ENCODE results near the gene ZNF541.

The ZNF541 gene

GRCh38 chr19:47608969-47609905 is 36.3 kb upstream of the ZNF541 start, which contains the start of gene BICRA:
TSS of gene BICRA (plus strand) at chr19:47609134. CDS start at chr19:47673575, 64,441 bp downstream.
- Histone ChIP-seq H3K9me3 (replicated peaks in 1 of 2; ENCODE audit: control insufficient read depth in 2 of 2, insufficient read depth in 1 of 2, low read depth in 1 of 2, low read length in 2 of 2) (no peaks in the 10 kb centered on the region), H3K18ac (ENCODE audit: low read length) (peak within 1 kb of the TSS; percentile 98), H3K4me3 (ENCODE audit: low read length in 2 of 2) (peak within 1 kb of the TSS; percentile 93 to 100), H3K4me1 (ENCODE audit: control insufficient read depth in 2 of 2, insufficient read depth in 1 of 2, low read depth in 1 of 2, low read length in 2 of 2) (peaks cover 15 to 22% of the 10 kb centered on the region in 2 donors), H2AFZ (ENCODE audit: low read length) (peak within 1 kb of the TSS; percentile 98), H4K91ac (ENCODE audit: low read depth, low read length, poor library complexity) (no peak within 1 kb of the TSS), H3K9ac (ENCODE audit: low read depth, low read length, poor library complexity) (peak within 1 kb of the TSS; percentile 99), H3K14ac (ENCODE audit: low read length) (peak within 1 kb of the TSS; percentile 82), H2AK5ac (ENCODE audit: low read depth, low read length) (peak within 1 kb of the TSS; percentile 88), H3K36me3 (replicated peaks in 1 of 2; ENCODE audit: control insufficient read depth in 2 of 2, insufficient read depth in 2 of 2, low read length in 2 of 2) (peaks cover 2 to 11% of the 10 kb centered on the region in 2 donors), H3K4me2 (ENCODE audit: insufficient read depth, low read length, poor library complexity, severe bottlenecking) (peak within 1 kb of the TSS; percentile 82), H3K4ac (ENCODE audit: low read length) (peak within 1 kb of the TSS; percentile 66), H2BK120ac (ENCODE audit: low read depth, low read length) (no peak within 1 kb of the TSS), H3K23ac (ENCODE audit: low read depth, low read length, poor library complexity) (peak within 1 kb of the TSS; percentile 99), H2BK12ac (ENCODE audit: low read length) (peak within 1 kb of the TSS; percentile 22), H3K27me3 (ENCODE audit: control insufficient read depth in 3 of 3, insufficient read depth in 3 of 3, low read depth in 1 of 3, low read length in 3 of 3) (no peaks in the 10 kb centered on the region), H2BK5ac (ENCODE audit: low read length) (peak within 1 kb of the TSS; percentile 85), H4K8ac (ENCODE audit: low read depth, low read length) (peak within 1 kb of the TSS; percentile 92), H3K27ac (replicated peaks; ENCODE audit: low read length) (peak within 1 kb of the TSS; percentile 93), H2BK15ac (ENCODE audit: low read length) (peak within 1 kb of the TSS; percentile 81), H3K79me1 (ENCODE audit: low read depth, low read length) (peaks cover 10% of the 10 kb centered on the region)
- no CpG with 5 or more reads among the region's 94 CpGs for WGBS, 2 donors (ENCODE audit: extremely low coverage in 2 of 2, insufficient read length in 2 of 2, insufficient replicate concordance in 1 of 2)
- peak; percentile 72 for DNase-seq (ENCODE audit: low spot score)

DNA sequence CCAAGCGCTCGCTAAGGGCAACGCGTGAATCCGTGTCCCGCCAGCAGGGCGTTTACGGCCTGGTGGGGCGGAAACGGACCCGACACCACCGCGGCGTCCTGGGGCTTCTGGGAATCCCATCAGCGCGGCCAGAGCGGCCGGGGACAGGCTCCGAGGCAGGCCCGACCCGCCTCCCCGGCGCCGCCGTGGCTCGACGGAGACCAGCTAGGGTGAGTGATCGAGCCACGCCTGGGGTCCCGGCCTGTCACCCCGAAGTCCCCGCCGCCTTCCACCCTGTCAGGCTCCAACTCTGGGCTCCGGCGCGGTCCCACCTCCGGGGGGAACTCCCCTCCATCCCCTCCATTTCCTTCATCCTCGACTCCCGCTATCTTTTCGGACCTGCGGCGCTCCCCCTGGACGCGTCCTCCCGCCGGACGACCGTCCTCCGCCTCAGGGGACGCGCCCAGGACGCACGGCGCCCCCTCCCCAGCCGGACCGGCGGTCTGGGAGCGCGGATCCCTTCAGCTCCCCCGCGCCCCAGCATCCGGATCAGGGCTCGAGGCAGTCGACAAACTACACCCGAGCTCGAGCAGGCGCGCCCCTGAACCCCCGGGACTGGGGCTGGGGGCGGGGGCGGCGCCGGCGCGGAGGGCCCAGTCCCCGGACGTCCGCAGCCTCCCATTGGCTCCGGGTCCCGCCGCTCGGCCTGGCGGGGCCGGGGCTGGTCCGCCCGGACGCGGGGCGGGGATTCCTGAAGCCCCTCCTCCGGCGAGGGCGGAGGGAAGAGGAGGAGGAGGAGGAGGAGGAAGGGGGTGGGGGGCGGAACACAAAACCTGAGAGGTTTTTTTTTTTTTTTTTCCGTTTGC is 35.3 kb upstream of the ZNF541 start:
- Histone ChIP-seq H2BK12ac (ENCODE audit: low read length) (peak overlapping the region; percentile 22), H2BK120ac (ENCODE audit: low read depth, low read length) (no peak overlapping the region), H3K4me1 (ENCODE audit: control insufficient read depth in 2 of 2, insufficient read depth in 1 of 2, low read depth in 1 of 2, low read length in 2 of 2) (peaks cover 8 to 18% of the 10 kb centered on the region in 2 donors), H3K23ac (ENCODE audit: low read depth, low read length, poor library complexity) (peak overlapping the region; percentile 99), H3K4me3 (ENCODE audit: low read length in 2 of 2) (peak overlapping the region; percentile 93 to 100), H2AK5ac (ENCODE audit: low read depth, low read length) (peak overlapping the region; percentile 84), H3K27ac (replicated peaks; ENCODE audit: low read length) (peak overlapping the region; percentile 93), H2BK15ac (ENCODE audit: low read length) (no peak overlapping the region), H3K4ac (ENCODE audit: low read length) (peak overlapping the region; percentile 66), H4K91ac (ENCODE audit: low read depth, low read length, poor library complexity) (no peak overlapping the region), H3K27me3 (ENCODE audit: control insufficient read depth in 3 of 3, insufficient read depth in 3 of 3, low read depth in 1 of 3, low read length in 3 of 3) (no peaks in the 10 kb centered on the region), H3K36me3 (replicated peaks in 1 of 2; ENCODE audit: control insufficient read depth in 2 of 2, insufficient read depth in 2 of 2, low read length in 2 of 2) (peaks cover 2 to 11% of the 10 kb centered on the region in 2 donors), H3K4me2 (ENCODE audit: insufficient read depth, low read length, poor library complexity, severe bottlenecking) (peak overlapping the region; percentile 68), H3K79me1 (ENCODE audit: low read depth, low read length) (peaks cover 10% of the 10 kb centered on the region), H3K9ac (ENCODE audit: low read depth, low read length, poor library complexity) (peak overlapping the region; percentile 99), H3K14ac (ENCODE audit: low read length) (no peak overlapping the region), H3K9me3 (replicated peaks in 1 of 2; ENCODE audit: control insufficient read depth in 2 of 2, insufficient read depth in 1 of 2, low read depth in 1 of 2, low read length in 2 of 2) (no peaks in the 10 kb centered on the region), H2AFZ (ENCODE audit: low read length) (peak overlapping the region; percentile 98), H3K18ac (ENCODE audit: low read length) (peak overlapping the region; percentile 98), H4K8ac (ENCODE audit: low read depth, low read length) (peak overlapping the region; percentile 72), H2BK5ac (ENCODE audit: low read length) (peak overlapping the region; percentile 82)
- peak; percentile 95 for DNase-seq (ENCODE audit: low spot score)
- no CpG with 5 or more reads among the region's 94 CpGs for WGBS, 2 donors (ENCODE audit: extremely low coverage in 2 of 2, insufficient read length in 2 of 2, insufficient replicate concordance in 1 of 2)

- H3K4me3 ChIP-seq (ENCODE audit: low read length in 2 of 2): peak overlapping the region; percentile 93 to 100
- H3K14ac ChIP-seq (ENCODE audit: low read length): no peak overlapping the region
- no peak overlapping the region for H2BK15ac ChIP-seq (ENCODE audit: low read length)
- H3K79me1 ChIP-seq (ENCODE audit: low read depth, low read length): peaks cover 10% of the 10 kb centered on the region
- H2AK5ac ChIP-seq (ENCODE audit: low read depth, low read length): peak overlapping the region; percentile 84
- peak overlapping the region; percentile 68 for H3K4me2 ChIP-seq (ENCODE audit: insufficient read depth, low read length, poor library complexity, severe bottlenecking)
- no peaks in the 10 kb centered on the region for H3K27me3 ChIP-seq (ENCODE audit: control insufficient read depth in 3 of 3, insufficient read depth in 3 of 3, low read depth in 1 of 3, low read length in 3 of 3)
- H3K4me1 ChIP-seq (ENCODE audit: control insufficient read depth in 2 of 2, insufficient read depth in 1 of 2, low read depth in 1 of 2, low read length in 2 of 2): peaks cover 4 to 11% of the 10 kb centered on the region in 2 donors
- no peak overlapping the region for H2BK12ac ChIP-seq (ENCODE audit: low read length)
- H4K91ac ChIP-seq (ENCODE audit: low read depth, low read length, poor library complexity): no peak overlapping the region
- H2AFZ ChIP-seq (ENCODE audit: low read length): peak overlapping the region; percentile 98
- H2BK5ac ChIP-seq (ENCODE audit: low read length): no peak overlapping the region
- H3K36me3 ChIP-seq (replicated peaks in 1 of 2; ENCODE audit: control insufficient read depth in 2 of 2, insufficient read depth in 2 of 2, low read length in 2 of 2): peaks cover 2 to 11% of the 10 kb centered on the region in 2 donors
- no peak overlapping the region for H4K8ac ChIP-seq (ENCODE audit: low read depth, low read length)
- H2BK120ac ChIP-seq (ENCODE audit: low read depth, low read length): no peak overlapping the region
- H3K9me3 ChIP-seq (replicated peaks in 1 of 2; ENCODE audit: control insufficient read depth in 2 of 2, insufficient read depth in 1 of 2, low read depth in 1 of 2, low read length in 2 of 2): no peaks in the 10 kb centered on the region
- WGBS, 2 donors (ENCODE audit: extremely low coverage in 2 of 2, insufficient read length in 2 of 2, insufficient replicate concordance in 1 of 2): no CpG with 5 or more reads among the region's 21 CpGs
- H3K27ac ChIP-seq (replicated peaks; ENCODE audit: low read length): peak overlapping the region; percentile 93
- H3K4ac ChIP-seq (ENCODE audit: low read length): no peak overlapping the region
- DNase-seq (ENCODE audit: low spot score): no peak
- peak overlapping the region; percentile 99 for H3K9ac ChIP-seq (ENCODE audit: low read depth, low read length, poor library complexity)
- no peak overlapping the region for H3K23ac ChIP-seq (ENCODE audit: low read depth, low read length, poor library complexity)
- peak overlapping the region; percentile 98 for H3K18ac ChIP-seq (ENCODE audit: low read length)
Measured at GRCh38 chr19:47607564-47608073, 34.7 kb upstream of the ZNF541 start.
